HEK293 (cell line): Measurements from ENCODE around the gene PCDHGA9.
"Not testable (repeated sequence)": the region's sequence is repeated elsewhere in the genome, so short reads cannot be mapped to it uniquely, and the experiment has no call there.

Experiments used
- CTCF ChIA-PET: fragments of 350-600 bp; formaldehyde crosslinking; extraction: SDS; loops from one replicate; lab custom pipeline; 2021; ENCODE audit warnings: antibody characterized with exemption; lab: Yijun Ruan, JAX
- POLR2A ChIA-PET: fragments of 300-600 bp; formaldehyde crosslinking; extraction: SDS; loops from one replicate; lab custom pipeline; 2020; ENCODE audit warnings: antibody characterized with exemption, inconsistent platforms; lab: Yijun Ruan, JAX
- H3K27ac ChIP-seq: fragments of 200-500 bp; sonication (Bioruptor generic); 2 replicates; pipeline ENCODE4 v1.5.1; 2014; ENCODE audit warnings: low read depth, low read length, control low read depth, inconsistent platforms; ENCODE audit errors: extremely low read depth
- H3K36me3 ChIP-seq, 2 experiments: fragments of 200-500 bp in 1 of 2; sonication (Bioruptor generic) in 1 of 2; 1 replicate in 1 of 2; 2 replicates in 1 of 2; pipeline ENCODE4 v1.5.1; 2014 to 2017; ENCODE audit warnings: inconsistent platforms in 2 of 2, low read length in 2 of 2; ENCODE audit not compliant: control insufficient read depth in 2 of 2, insufficient read depth in 1 of 2
- H3K4me1 ChIP-seq: fragments of 200-500 bp; sonication (Bioruptor generic); 2 replicates; pipeline ENCODE4 v1.5.1; 2014; ENCODE audit warnings: mild to moderate bottlenecking, low read length, inconsistent platforms; ENCODE audit not compliant: control insufficient read depth, insufficient read depth
- H3K4me3 ChIP-seq: 2 replicates; pipeline ENCODE4 v1.5.1; 2011; ENCODE audit warnings: low read depth, mild to moderate bottlenecking, control low read depth, low read length, moderate library complexity
- H3K9me3 ChIP-seq: fragments of 200-500 bp; sonication (Bioruptor generic); 2 replicates; pipeline ENCODE4 v1.5.1; 2014; ENCODE audit warnings: low read depth, low read length, inconsistent platforms; ENCODE audit not compliant: control insufficient read depth, insufficient read depth
- BCL11B ChIP-seq: fragments of 450-650 bp; formaldehyde crosslinking; IDR thresholded peaks from 2 replicates; pipeline ENCODE4 v1.5.1; 2016; ENCODE audit warnings: low read depth, missing biosample characterization, missing genetic modification characterization
- FEZF1 ChIP-seq: fragments of 450-650 bp; formaldehyde crosslinking; IDR thresholded peaks from 2 replicates; pipeline ENCODE4 v1.5.1; 2016; ENCODE audit warnings: missing biosample characterization, missing genetic modification characterization
- GLIS2 ChIP-seq: fragments of 450-650 bp; formaldehyde crosslinking; IDR thresholded peaks from 2 replicates; pipeline ENCODE4 v1.5.1; 2016; ENCODE audit warnings: missing biosample characterization, missing genetic modification characterization
- ZNF10 ChIP-seq: fragments of 450-650 bp; formaldehyde crosslinking; IDR thresholded peaks from 2 replicates; pipeline ENCODE4 v1.5.1; 2017; ENCODE audit warnings: missing biosample characterization, missing genetic modification characterization
- ZNF114 ChIP-seq: fragments of 450-650 bp; formaldehyde crosslinking; IDR thresholded peaks from 2 replicates; pipeline ENCODE4 v1.5.0; 2017; ENCODE audit warnings: missing biosample characterization, missing genetic modification characterization
- ZNF155 ChIP-seq: fragments of 450-650 bp; formaldehyde crosslinking; IDR thresholded peaks from 2 replicates; pipeline ENCODE4 v1.5.1; 2016; ENCODE audit warnings: missing biosample characterization, missing genetic modification characterization
- ZNF221 ChIP-seq: fragments of 450-650 bp; formaldehyde crosslinking; IDR thresholded peaks from 2 replicates; pipeline ENCODE4 v1.5.1; 2017; ENCODE audit warnings: missing biosample characterization, missing genetic modification characterization, borderline replicate concordance
- ZNF239 ChIP-seq: fragments of 450-650 bp; formaldehyde crosslinking; IDR thresholded peaks from 2 replicates; pipeline ENCODE4 v1.5.1; 2016; ENCODE audit warnings: missing biosample characterization, missing genetic modification characterization
- ZNF266 ChIP-seq: fragments of 450-650 bp; formaldehyde crosslinking; IDR thresholded peaks from 2 replicates; pipeline ENCODE4 v1.5.1; 2016; ENCODE audit warnings: missing biosample characterization, missing genetic modification characterization, low read depth
- ZNF292 ChIP-seq: fragments of 450-650 bp; formaldehyde crosslinking; IDR thresholded peaks from 2 replicates; pipeline ENCODE4 v1.5.1; 2016; ENCODE audit warnings: low read depth, missing biosample characterization, missing genetic modification characterization, borderline replicate concordance
- ZNF555 ChIP-seq: fragments of 450-650 bp; formaldehyde crosslinking; conservative IDR thresholded peaks from 2 replicates; pipeline ENCODE4 v1.5.1; 2017; ENCODE audit warnings: missing biosample characterization, mild to moderate bottlenecking, missing genetic modification characterization, inconsistent platforms
- ZNF558 ChIP-seq: fragments of 450-650 bp; formaldehyde crosslinking; IDR thresholded peaks from 2 replicates; pipeline ENCODE4 v1.5.1; 2016; ENCODE audit warnings: missing biosample characterization, missing genetic modification characterization
- ZNF707 ChIP-seq: fragments of 450-650 bp; formaldehyde crosslinking; IDR thresholded peaks from 2 replicates; pipeline ENCODE4 v1.5.1; 2016; ENCODE audit warnings: missing biosample characterization, missing genetic modification characterization
- TF ChIP-seq, protein P1 (sequence below): fragments of 450-650 bp; formaldehyde crosslinking; IDR thresholded peaks from 2 replicates; pipeline ENCODE4 v1.5.1; 2017; ENCODE audit warnings: missing biosample characterization, missing genetic modification characterization
- TF ChIP-seq, protein P2 (sequence below): fragments of 450-650 bp; formaldehyde crosslinking; IDR thresholded peaks from 2 replicates; pipeline ENCODE4 v1.5.1; 2016; ENCODE audit warnings: missing biosample characterization, missing genetic modification characterization
- TF ChIP-seq, protein P3 (sequence below): fragments of 450-650 bp; IDR thresholded peaks from 2 replicates; pipeline ENCODE4 v1.5.1; 2018; ENCODE audit warnings: missing biosample characterization, mild to moderate bottlenecking, missing genetic modification characterization
- TF ChIP-seq, protein P4 (sequence below): fragments of 450-650 bp; formaldehyde crosslinking; IDR thresholded peaks from 2 replicates; pipeline ENCODE4 v1.5.1; 2017; ENCODE audit warnings: missing biosample characterization, missing genetic modification characterization
- TF ChIP-seq, protein P5 (sequence below): fragments of 450-650 bp; formaldehyde crosslinking; IDR thresholded peaks from 2 replicates; pipeline ENCODE4 v1.5.1; 2016; ENCODE audit warnings: missing biosample characterization, missing genetic modification characterization

PCDHGA9 gene

DNA sequence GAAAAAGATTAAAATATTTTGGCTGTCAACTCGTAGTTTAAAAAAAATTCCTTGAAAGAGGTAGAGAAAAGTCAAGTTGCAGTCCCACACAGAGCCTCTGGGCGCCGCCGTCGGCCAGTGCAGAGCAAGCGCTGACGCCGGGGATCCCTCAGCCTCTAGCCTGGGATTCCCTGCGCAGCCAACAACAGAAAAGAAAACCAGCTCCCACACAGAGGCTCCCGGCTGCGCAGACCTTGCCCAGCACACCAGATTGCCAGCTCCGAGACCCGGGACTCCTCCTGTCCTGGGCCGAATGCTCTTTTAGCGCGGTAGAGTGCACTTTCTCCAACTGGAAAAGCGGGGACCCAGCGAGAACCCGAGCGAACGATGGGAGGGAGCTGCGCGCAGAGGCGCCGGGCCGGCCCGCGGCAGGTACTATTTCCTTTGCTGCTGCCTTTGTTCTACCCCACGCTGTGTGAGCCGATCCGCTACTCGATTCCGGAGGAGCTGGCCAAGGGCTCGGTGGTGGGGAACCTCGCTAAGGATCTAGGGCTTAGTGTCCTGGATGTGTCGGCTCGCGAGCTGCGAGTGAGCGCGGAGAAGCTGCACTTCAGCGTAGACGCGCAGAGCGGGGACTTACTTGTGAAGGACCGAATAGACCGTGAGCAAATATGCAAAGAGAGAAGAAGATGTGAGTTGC, 15.1 kb downstream of the PCDHGA9 start, which contains the start of gene PCDHGB7:
Gene PCDHGB7 (plus strand): TSS at position 184 of the 679 bp plus-strand sequence. CDS start 183 bp downstream, at position 367.
- H3K36me3 ChIP-seq, H3K9me3 ChIP-seq, H3K27ac ChIP-seq, POLR2A ChIA-PET, H3K4me1 ChIP-seq: not testable (repeated sequence)
- peak within 1 kb of the TSS; percentile 16; the same call in 1 of the 2 replicates for H3K4me3 ChIP-seq
- CTCF ChIA-PET, result interaction anchor here (0.6 to 7.0 kb wide), 20 partner anchors 10 to 552 kb away, joined by 3 to 160 read pairs (median 4); partner anchors contain the start of genes PCDHA11, PCDHGA1, PCDHGB1 and PCDHGB3

DNA sequence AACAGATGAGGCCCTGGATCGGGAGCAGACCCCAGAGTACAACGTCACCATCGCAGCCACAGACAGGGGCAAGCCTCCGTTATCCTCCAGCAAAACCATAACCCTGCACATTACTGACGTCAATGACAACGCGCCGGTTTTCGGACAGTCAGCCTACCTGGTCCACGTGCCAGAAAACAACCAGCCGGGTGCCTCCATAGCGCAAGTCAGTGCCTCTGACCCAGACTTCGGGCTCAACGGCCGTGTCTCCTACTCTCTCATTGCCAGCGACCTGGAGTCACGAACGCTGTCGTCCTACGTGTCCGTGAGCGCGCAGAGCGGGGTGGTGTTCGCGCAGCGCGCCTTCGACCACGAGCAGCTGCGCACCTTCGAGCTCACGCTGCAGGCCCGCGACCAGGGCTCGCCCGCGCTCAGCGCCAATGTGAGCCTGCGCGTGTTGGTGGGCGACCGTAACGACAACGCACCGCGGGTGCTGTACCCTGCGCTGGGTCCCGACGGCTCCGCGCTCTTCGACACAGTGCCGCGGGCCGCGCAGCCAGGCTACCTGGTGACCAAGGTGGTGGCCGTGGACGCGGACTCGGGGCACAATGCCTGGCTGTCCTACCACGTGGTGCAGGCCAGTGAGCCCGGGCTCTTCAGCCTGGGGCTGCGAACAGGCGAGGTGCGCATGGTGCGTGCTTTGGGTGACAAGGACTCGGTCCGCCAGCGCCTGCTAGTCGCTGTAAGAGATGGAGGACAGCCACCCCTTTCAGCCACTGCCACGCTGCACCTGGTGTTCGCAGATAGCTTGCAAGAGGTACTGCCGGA, 16.7 kb downstream of the PCDHGA9 start:
- no peaks in the 10 kb centered on the region for H3K36me3 ChIP-seq
- H3K27ac ChIP-seq, result no peak overlapping the region
- TF ChIP-seq ZNF292, result no peak
- no peak for TF ChIP-seq ZNF10 (tag by site-specific recombination)
- TF ChIP-seq, protein P1, sequence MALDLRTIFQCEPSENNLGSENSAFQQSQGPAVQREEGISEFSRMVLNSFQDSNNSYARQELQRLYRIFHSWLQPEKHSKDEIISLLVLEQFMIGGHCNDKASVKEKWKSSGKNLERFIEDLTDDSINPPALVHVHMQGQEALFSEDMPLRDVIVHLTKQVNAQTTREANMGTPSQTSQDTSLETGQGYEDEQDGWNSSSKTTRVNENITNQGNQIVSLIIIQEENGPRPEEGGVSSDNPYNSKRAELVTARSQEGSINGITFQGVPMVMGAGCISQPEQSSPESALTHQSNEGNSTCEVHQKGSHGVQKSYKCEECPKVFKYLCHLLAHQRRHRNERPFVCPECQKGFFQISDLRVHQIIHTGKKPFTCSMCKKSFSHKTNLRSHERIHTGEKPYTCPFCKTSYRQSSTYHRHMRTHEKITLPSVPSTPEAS (tag by site-specific recombination), result no peak
- TF ChIP-seq ZNF155 (tag by site-specific recombination), result no peak
- TF ChIP-seq BCL11B (tag by site-specific recombination), result no peak
- TF ChIP-seq, protein P2, sequence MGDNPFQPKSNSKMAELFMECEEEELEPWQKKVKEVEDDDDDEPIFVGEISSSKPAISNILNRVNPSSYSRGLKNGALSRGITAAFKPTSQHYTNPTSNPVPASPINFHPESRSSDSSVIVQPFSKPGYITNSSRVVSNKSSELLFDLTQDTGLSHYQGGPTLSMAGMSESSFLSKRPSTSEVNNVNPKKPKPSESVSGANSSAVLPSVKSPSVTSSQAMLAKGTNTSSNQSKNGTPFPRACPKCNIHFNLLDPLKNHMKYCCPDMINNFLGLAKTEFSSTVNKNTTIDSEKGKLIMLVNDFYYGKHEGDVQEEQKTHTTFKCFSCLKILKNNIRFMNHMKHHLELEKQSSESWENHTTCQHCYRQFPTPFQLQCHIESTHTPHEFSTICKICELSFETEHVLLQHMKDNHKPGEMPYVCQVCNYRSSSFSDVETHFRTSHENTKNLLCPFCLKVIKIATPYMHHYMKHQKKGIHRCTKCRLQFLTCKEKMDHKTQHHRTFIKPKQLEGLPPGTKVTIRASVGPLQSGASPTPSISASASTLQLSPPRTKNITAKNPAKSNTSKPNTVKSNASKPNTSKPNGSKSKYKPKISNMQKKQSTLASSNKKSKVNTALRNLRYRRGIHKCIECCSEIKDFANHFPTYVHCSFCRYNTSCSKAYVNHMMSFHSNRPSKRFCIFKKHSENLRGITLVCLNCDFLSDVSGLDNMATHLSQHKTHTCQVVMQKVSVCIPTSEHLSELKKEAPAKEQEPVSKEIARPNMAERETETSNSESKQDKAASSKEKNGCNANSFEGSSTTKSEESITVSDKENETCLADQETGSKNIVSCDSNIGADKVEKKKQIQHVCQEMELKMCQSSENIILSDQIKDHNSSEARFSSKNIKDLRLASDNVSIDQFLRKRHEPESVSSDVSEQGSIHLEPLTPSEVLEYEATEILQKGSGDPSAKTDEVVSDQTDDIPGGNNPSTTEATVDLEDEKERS (tag by site-specific recombination), result no peak
- TF ChIP-seq ZNF221 (tag by site-specific recombination), result no peak
- no peak for TF ChIP-seq GLIS2 (tag by site-specific recombination)
- no peak for TF ChIP-seq FEZF1 (tag by site-specific recombination)
- no peak for TF ChIP-seq ZNF114 (tag by site-specific recombination)
- TF ChIP-seq, protein P3, sequence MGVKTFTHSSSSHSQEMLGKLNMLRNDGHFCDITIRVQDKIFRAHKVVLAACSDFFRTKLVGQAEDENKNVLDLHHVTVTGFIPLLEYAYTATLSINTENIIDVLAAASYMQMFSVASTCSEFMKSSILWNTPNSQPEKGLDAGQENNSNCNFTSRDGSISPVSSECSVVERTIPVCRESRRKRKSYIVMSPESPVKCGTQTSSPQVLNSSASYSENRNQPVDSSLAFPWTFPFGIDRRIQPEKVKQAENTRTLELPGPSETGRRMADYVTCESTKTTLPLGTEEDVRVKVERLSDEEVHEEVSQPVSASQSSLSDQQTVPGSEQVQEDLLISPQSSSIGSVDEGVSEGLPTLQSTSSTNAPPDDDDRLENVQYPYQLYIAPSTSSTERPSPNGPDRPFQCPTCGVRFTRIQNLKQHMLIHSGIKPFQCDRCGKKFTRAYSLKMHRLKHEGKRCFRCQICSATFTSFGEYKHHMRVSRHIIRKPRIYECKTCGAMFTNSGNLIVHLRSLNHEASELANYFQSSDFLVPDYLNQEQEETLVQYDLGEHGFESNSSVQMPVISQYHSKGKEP (tag by site-specific recombination), result no peak
- TF ChIP-seq, protein P4, sequence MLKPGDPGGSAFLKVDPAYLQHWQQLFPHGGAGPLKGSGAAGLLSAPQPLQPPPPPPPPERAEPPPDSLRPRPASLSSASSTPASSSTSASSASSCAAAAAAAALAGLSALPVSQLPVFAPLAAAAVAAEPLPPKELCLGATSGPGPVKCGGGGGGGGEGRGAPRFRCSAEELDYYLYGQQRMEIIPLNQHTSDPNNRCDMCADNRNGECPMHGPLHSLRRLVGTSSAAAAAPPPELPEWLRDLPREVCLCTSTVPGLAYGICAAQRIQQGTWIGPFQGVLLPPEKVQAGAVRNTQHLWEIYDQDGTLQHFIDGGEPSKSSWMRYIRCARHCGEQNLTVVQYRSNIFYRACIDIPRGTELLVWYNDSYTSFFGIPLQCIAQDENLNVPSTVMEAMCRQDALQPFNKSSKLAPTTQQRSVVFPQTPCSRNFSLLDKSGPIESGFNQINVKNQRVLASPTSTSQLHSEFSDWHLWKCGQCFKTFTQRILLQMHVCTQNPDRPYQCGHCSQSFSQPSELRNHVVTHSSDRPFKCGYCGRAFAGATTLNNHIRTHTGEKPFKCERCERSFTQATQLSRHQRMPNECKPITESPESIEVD (tag by site-specific recombination), result no peak
- no peak for TF ChIP-seq ZNF558 (tag by site-specific recombination)
- TF ChIP-seq ZNF707 (tag by site-specific recombination), result no peak
- TF ChIP-seq ZNF266, result no peak
- no peak for TF ChIP-seq ZNF239 (tag by site-specific recombination)
- TF ChIP-seq, protein P5, sequence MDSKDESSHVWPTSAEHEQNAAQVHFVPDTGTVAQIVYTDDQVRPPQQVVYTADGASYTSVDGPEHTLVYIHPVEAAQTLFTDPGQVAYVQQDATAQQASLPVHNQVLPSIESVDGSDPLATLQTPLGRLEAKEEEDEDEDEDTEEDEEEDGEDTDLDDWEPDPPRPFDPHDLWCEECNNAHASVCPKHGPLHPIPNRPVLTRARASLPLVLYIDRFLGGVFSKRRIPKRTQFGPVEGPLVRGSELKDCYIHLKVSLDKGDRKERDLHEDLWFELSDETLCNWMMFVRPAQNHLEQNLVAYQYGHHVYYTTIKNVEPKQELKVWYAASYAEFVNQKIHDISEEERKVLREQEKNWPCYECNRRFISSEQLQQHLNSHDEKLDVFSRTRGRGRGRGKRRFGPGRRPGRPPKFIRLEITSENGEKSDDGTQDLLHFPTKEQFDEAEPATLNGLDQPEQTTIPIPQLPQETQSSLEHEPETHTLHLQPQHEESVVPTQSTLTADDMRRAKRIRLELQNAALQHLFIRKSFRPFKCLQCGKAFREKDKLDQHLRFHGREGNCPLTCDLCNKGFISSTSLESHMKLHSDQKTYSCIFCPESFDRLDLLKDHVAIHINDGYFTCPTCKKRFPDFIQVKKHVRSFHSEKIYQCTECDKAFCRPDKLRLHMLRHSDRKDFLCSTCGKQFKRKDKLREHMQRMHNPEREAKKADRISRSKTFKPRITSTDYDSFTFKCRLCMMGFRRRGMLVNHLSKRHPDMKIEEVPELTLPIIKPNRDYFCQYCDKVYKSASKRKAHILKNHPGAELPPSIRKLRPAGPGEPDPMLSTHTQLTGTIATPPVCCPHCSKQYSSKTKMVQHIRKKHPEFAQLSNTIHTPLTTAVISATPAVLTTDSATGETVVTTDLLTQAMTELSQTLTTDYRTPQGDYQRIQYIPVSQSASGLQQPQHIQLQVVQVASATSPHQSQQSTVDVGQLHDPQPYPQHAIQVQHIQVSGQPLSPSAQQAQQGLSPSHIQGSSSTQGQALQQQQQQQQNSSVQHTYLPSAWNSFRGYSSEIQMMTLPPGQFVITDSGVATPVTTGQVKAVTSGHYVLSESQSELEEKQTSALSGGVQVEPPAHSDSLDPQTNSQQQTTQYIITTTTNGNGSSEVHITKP (tag by site-specific recombination), result no peak
- TF ChIP-seq ZNF555 (tag by site-specific recombination), result no peak
- ChIA-PET POLR2A (no interaction called here), CTCF (interaction anchor here (0.6 to 7.0 kb wide), 9 partner anchors 11 to 145 kb away, joined by 3 to 160 read pairs (median 3); partner anchors contain the start of genes PCDHGA12, PCDHGB1 and PCDHGB3)
- no peaks in the 10 kb centered on the region; the same call in 1 of the 2 replicates for H3K9me3 ChIP-seq
- H3K4me3 ChIP-seq, result no peak overlapping the region
- no peaks in the 10 kb centered on the region for H3K4me1 ChIP-seq
